ENCODE results near the gene CCDC38. TPM values are rescaled to one million over a fixed set of nuclear protein-coding genes. Genes with fewer than 3 reads are reported as not detected.
"Not testable (repeated sequence)": the region's sequence is repeated elsewhere in the genome, so short reads cannot be mapped to it uniquely, and the experiment has no call there.

The CCDC38 gene
- total and polyA plus RNA-seq, 11 donors, result 0.03 to 0.20 (median 0.08) TPM; not detected in 8

- H3K27me3 ChIP-seq, result peaks cover 0 to 13% (median 0%) of the 10 kb centered on the region in 9 donors
- H3K9me3 ChIP-seq, result no peaks in the 10 kb centered on the region
- TF ChIP-seq POLR2A (IDR thresholded peaks at IDR 0.05) (no peak), CTCF (IDR thresholded peaks at IDR 0.05) (no peak)
- H3K36me3 ChIP-seq, result no peaks in the 10 kb centered on the region
- H3K4me3 ChIP-seq, result no peak overlapping the region
- no peak for ATAC-seq
- 81 to 89% (median 83%) methylated on average over 3 of the region's 3 CpGs for WGBS, 4 donors
- intact Hi-C loops (cut with DNase I), result no loop called here
- no peak overlapping the region for H3K27ac ChIP-seq
- DNase-seq, result no peak
- H3K4me1 ChIP-seq, result no peaks in the 10 kb centered on the region
Measured at GRCh38 chr12:95851606-95852005, 90.8 kb downstream of the CCDC38 start.

GRCh38 chr12:95848575-95849388 lies 93.6 kb downstream of the CCDC38 start:
- Histone ChIP-seq H3K4me1 (no peaks in the 10 kb centered on the region), H3K27ac (no peak overlapping the region), H3K27me3 (peaks cover 0 to 15% (median 0%) of the 10 kb centered on the region in 9 donors), H3K9me3 (no peaks in the 10 kb centered on the region), H3K4me3 (no peak overlapping the region), H3K36me3 (no peaks in the 10 kb centered on the region)
- TF ChIP-seq CTCF (IDR thresholded peaks at IDR 0.05) (peak in 4 of 12 donors; percentile 6 to 21 (median 12)), POLR2A (IDR thresholded peaks at IDR 0.05) (no peak)
- ATAC-seq, result no peak
- intact Hi-C loops (cut with DNase I), result no loop called here
- 57 to 66% (median 59%) methylated on average over 8 of the region's 8 CpGs for WGBS, 4 donors
- no peak for DNase-seq

- H3K9me3 ChIP-seq; DNase-seq; H3K27ac ChIP-seq; intact Hi-C loops (cut with DNase I); H3K36me3 ChIP-seq: not testable (repeated sequence)
- Histone ChIP-seq H3K27me3 (peaks cover 0 to 14% (median 0%) of the 10 kb centered on the region in 9 donors), H3K4me1 (peaks cover 0 to 10% (median 0%) of the 10 kb centered on the region in 12 donors), H3K4me3 (peak overlapping the region in 3 of 12 donors; percentile 11 to 38 (median 30))
- ATAC-seq, result peak in 1 of 4 donors; percentile 69
- 47 to 95% (median 92%) methylated on average over 6 to 8 of the region's 12 CpGs for WGBS, 4 donors
Measured at GRCh38 chr12:95842426-95842825, 100.0 kb downstream of the CCDC38 start.

- DNase-seq (no peak), ATAC-seq (peak in 1 of 4 donors; percentile 14)
- Histone ChIP-seq H3K27ac (no peak overlapping the region), H3K9me3 (no peaks in the 10 kb centered on the region), H3K27me3 (peaks cover 0 to 5% (median 0%) of the 10 kb centered on the region in 9 donors), H3K4me3 (no peak overlapping the region), H3K4me1 (peaks cover 0 to 14% (median 0%) of the 10 kb centered on the region in 12 donors), H3K36me3 (no peaks in the 10 kb centered on the region)
- no peak for TF ChIP-seq POLR2A (IDR thresholded peaks at IDR 0.05)
- no peak for TF ChIP-seq CTCF (IDR thresholded peaks at IDR 0.05)
- intact Hi-C loops (cut with DNase I), result no loop called here
- WGBS, 4 donors, result 31 to 43% (median 38%) methylated on average over 11 of the region's 11 CpGs
Measured at GRCh38 chr12:95838125-95838524, 104.3 kb downstream of the CCDC38 start.

Data from heart left ventricle (tissue), 16 donors.